Bone marrow (tissue), 2 donors: ENCODE measurements around the gene FAM32A.

Experiments used
- DNase-seq, 2 donors: peaks; one replicate each; lab custom pipeline; 2025; lab: John Stamatoyannopoulos, UW

The FAM32A gene

GRCh38 chr19:16202320-16203255, 17.4 kb downstream of the FAM32A start:
- DNase-seq = no peak

- no peak for DNase-seq
Observed at GRCh38 chr19:16203256-16204004, 18.2 kb downstream of the FAM32A start.

- no peak for DNase-seq
Observed at GRCh38 chr19:16204005-16204294, 18.7 kb downstream of the FAM32A start.

GRCh38 chr19:16205205-16206045, 20.2 kb downstream of the FAM32A start:
- no peak for DNase-seq

- DNase-seq = no peak
Observed at GRCh38 chr19:16206046-16206605, 20.9 kb downstream of the FAM32A start.

GRCh38 chr19:16206637-16207036, 21.4 kb downstream of the FAM32A start:
- DNase-seq = no peak

GRCh38 chr19:16207063-16207462, 21.9 kb downstream of the FAM32A start:
- no peak for DNase-seq

GRCh38 chr19:16207490-16208025, 22.3 kb downstream of the FAM32A start:
- DNase-seq = no peak

- DNase-seq = no peak
Observed at GRCh38 chr19:16208064-16208759, 23.0 kb downstream of the FAM32A start.

GRCh38 chr19:16208847-16209665, 23.8 kb downstream of the FAM32A start:
- no peak for DNase-seq

- DNase-seq = no peak
Observed at GRCh38 chr19:16210168-16210567, 25.0 kb downstream of the FAM32A start.

- no peak for DNase-seq
Observed at GRCh38 chr19:16213076-16213475, 27.9 kb downstream of the FAM32A start.

- DNase-seq = no peak
Observed at GRCh38 chr19:16216744-16217670, 31.8 kb downstream of the FAM32A start.

GRCh38 chr19:16217716-16218451, 32.7 kb downstream of the FAM32A start:
- no peak for DNase-seq

GRCh38 chr19:16218851-16219250, 33.6 kb downstream of the FAM32A start:
- DNase-seq = no peak

- DNase-seq = no peak
Observed at GRCh38 chr19:16222806-16223205, 37.6 kb downstream of the FAM32A start.

- DNase-seq = no peak
Observed at GRCh38 chr19:16223746-16224145, 38.5 kb downstream of the FAM32A start.

GRCh38 chr19:16224293-16225045, 39.3 kb downstream of the FAM32A start:
- DNase-seq = no peak
